ENCODE results near the gene CACUL1.

CACUL1 gene

DNA sequence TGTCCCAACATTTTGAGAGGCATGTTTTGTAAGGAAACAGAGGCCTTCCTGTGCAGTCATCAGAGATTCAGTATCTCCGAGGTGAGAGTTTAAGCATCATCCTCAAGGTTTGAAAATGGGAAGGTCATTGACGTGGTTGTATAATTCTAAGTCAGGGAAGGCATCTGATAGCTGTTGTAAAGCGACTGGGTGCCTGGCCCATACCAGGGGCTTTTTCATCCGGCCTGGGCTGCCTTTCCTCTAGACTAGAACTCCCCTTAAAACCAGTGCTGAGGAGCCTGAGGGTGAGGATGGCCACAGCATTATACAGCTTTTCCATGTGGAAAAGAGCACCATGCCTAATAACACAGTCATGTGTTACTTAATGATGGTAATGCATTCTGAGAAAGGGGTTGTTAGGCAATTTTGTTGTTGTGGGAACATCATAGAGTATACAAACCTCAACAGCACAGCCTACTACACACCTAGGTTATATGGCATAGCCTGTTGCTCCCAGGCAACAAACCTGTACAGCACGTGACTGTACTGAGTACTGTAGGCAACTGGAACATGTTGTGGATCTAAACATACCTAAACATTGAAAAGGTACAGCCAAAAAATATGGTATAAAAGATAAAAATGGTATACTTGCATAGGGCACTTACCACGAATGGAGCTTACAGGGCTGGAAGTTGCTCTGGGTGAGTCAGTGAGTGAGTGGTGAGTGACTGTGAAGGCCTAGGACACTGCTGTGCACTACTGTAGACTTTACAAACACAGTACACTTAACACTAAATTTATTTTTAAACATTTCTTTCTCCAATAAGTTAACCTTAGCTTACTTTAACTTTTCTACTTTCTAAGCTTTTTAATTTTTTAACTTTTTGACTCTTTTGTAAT lies 13.5 kb upstream of the CACUL1 start:
- DNase-seq = no peak

DNA sequence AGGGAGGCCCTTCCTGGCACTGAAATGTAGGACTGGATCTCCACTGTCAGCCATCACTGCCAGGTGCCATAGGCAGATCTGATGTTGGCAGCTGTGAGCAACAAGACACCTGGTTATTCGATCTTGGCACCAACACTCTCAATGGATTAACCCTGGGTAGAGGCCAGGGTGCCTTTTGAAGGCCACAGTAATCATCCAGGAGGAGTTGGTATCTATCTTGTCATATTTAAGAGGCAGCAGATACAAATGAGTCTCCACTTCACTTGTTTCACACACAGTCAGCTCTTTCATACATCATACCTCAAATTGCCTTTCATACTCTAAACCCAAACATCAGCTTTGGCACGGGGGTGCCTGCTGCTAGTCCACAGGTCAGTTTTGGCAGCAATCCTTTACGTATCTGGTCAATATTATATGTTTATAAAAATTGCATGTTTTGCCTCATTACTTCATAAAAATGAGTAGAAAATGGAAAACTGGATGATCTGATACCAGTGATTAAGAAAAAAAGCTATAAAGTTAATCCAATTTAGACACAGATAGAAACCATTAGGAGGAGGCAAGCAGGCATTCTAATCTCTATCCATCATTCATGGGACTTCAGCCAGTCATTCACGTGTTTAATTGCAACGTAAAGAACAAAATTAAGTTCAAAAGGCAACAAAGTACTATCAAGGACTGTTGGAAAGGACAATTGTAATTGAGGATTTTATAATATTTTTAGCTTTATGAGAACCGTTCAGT lies 12.7 kb upstream of the CACUL1 start:
- no peak for DNase-seq

DNA sequence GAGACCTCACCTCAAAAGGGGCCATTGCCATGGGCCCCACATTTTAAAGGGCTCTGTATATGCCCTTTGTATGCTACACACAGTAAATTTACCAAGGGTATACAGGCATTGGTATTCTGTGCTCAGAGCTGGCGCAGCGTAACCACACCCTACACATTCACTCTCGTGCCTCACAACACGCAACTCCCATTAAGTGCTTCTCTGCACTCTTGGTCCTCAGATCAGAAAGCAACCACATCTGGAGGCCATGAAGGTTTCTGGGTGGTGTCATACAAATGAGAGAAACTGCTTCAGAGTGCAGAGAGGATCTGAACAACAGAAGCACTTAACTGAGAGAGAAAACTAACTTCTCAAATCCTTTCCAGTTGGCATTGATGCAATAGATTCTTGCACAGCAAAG lies 9.4 kb upstream of the CACUL1 start:
- no peak for DNase-seq

DNA sequence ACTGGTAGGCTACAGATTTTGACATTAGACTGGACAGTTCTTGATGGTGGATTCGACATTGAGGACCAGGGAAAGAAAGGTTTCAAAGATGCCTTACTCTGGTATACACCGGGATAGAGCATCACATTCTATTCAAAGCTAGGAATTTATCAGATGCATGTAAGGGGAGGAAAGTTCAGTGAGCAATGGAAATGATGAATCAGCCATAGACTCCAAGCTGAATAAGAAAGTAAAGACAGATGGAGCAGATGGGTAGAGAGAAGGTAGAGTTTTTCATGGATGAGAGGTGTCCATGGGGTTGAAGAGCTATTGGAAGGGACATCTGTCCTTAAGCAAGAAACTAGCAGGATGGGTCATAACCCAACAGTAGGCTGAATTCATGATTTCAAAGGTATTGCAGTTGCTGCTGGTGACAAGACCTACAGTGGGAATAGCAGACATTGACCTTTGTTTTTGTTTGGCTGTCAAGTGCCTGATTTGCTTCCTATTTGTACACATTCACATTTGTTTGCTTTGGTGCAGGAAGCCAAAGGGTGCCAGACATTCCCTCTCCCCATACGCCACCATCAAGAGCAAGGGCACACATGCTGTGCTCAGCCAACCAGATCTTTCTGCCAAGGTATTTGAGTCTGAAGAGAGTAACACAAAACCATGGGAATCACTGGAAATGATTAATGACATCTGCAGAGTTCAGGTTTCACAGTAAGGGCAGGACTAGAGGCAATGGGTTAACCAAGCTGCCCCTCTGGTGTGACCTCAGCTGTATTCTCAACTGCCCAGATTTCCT lies 8.6 kb upstream of the CACUL1 start:
- no peak for DNase-seq

DNA sequence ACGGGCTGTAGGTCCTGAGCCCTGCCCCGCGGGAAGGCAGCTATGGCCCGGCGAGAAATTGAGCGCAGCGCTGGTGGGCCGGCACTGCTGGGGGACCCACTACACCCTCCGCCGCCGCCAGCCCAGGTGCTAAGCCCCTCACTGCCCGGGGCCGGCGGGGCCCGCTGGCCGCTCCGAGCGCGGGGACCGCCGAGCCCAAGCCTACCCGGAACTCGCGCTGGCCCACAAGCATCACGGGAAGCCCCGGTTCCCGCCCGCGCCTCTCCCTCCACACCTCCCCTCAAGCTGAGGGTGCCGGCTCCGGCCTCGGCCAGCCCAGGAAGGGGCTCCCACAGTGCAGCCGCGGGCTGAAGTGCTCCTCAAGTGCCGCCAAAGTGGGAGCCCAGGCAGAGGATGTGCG lies 5.5 kb upstream of the CACUL1 start:
- no peak for DNase-seq

DNA sequence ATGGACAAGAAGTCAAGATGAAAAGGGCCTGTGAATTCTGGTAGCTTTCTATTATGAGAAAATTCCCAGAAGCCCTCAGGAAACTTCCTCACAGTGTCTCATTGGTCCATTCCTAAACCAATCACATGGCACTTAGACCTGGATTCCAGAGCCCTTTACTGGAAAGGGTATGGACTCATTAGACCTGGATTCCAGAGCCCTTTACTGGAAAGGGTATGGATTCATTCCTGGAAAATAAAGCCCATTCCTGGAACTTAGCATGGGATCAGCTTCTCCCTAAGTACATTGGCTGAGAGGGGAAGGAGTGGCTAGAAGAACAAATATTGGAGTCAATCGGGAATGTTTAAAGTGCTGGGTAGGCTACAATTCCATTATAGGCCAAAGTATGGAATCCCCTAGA lies 3.7 kb upstream of the CACUL1 start:
- no peak for DNase-seq

DNA sequence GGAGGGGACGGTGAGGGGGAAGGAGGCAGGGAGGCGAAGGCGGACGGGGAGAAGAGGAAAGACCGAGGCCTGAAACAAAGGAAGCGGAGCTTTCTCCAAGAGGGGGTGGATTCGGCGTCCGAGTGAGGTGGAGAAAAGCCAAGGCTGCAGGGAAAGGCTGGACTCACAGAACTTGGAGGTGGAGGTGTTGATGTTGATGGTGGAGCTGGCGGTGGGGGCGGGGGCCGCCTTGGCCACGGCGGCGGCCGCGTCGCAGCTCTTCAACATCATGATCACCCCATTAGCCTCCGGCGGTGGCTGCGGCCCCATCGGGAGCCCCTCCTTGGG lies 578 bp downstream of the CACUL1 start:
- DNase-seq = peak; percentile 40

DNA sequence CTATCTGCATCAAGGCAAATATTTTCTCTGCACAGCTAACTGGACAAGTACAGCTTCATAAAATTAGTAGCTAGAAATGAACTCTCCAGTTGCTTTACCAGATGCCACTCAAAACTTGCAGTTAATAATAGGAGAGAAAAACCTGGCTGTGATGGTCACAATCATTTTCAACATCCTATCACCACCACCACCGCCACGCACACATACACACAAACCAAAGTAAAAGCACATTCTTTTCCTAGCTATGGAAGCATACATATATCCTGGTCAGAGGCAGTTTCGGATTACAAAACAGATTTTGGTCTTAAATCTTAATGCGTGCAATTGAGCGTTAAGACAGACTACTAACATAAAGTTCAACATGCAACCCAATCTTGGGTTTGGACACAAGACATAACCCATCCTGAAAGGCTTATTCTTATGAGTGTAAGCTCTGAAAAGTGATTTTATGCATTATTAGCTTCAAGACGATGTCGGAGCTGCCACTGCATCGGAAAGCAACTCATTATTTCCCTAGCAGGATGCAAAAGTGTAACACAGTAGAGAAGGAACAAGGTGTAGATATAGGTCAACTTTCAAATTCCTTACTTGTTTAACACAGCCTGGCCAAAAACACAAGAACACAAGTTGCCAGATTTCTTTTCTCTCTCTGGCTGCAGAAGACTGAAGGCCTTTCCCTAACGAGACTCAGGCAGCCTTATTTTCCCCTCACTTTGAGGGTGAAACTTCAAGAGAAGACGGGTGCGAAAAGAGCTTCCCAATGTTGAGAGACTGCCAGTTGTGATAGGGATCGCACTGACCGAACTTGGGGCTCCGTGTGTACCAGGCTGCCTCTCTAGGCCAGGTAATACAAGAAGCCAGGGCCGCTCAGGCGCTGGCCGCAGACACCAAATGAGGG lies 1.2 kb downstream of the CACUL1 start:
- peak; percentile 16 for DNase-seq

DNA sequence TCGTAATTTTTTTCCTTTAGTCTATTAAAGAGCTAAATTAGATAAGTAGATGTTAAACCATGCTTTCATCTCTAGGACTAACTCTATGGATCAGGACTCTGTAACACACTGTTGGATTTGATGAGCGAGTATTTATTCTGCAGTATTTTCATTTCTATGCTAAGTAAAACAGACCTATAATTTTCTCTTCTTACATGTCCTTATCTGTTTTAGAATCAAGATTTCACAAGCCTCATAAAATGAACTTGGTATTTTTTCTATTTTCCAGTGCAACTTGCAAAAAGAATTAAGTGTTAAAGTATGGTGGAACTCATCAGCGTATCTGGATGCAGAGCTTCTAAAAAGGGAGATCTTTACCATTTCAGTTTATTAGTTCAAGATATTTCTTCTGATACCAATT lies 2.4 kb downstream of the CACUL1 start:
- DNase-seq = no peak

DNA sequence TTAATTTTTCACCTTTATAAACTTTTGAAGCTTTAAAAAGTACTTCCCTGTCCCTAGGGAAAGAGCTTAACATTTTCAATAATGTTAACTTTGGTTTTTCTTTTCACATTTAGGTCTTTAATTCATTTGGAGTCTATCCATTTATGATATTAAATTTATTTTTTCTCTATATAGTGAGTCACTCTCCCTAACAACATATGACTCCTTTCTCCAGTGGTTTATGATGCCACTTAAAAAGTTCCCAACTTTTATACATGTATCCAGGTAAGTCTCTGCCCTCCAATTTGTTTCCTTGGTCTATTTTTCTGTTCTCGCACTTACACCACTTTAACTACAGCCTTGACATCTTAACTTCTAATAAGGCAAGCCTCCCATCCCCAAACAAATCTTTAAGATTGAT lies 3.5 kb downstream of the CACUL1 start:
- DNase-seq = no peak

DNA sequence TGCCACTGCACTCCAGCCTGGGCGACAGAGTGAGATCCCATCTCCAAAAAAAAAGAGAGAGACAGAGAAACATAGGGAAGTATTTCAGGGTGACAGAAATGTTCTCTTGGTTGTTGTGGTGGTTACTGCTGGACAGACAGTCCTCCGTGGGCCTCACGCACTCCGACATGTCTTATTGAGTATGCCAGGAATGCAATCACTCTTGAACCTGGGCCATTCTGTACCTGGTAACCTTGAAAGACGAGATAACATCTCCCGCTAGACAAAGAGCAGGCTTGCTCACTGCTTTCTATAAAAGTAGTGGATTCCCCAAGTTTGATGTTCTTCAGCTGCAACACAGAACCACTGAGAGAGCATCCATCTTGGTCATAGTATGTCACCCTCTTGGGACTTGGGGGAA lies 6.7 kb downstream of the CACUL1 start:
- no peak for DNase-seq

DNA sequence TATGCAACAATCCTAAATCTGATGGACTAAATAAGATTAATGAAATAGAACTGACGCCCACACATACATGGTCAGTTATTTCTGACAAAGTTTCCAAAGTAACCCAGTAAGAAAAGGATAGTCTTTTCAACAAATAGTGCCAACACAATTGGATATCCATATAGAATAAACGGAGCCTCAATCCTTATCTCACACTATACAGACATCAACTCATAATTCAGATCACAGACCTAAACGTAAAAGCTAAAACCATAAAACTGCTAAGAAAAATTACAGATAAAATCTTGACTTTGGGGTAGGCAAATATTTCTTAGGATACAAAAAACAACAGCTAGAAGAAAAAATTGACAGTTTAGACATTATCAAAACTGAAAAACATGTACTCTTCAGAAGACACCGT lies 8.5 kb downstream of the CACUL1 start:
- DNase-seq = no peak

DNA sequence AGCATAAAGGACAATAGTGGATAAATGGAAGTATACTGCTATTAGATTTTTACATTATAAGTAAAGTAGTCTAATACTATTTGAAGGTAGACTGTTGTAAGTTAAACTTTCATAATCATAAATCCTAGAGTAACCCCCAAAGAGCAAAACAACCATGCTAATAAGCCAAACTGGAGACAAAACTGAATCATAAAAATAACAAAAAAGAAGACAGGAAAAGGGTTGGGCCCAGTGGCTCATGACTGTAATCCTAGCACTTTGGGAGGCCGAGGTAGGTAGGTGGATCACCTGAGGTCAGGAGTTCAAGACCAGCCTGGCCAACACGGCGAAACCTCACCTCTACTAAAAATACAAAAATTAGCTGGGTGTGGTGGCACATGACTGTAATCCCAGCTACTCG lies 9.7 kb downstream of the CACUL1 start:
- DNase-seq = no peak

DNA sequence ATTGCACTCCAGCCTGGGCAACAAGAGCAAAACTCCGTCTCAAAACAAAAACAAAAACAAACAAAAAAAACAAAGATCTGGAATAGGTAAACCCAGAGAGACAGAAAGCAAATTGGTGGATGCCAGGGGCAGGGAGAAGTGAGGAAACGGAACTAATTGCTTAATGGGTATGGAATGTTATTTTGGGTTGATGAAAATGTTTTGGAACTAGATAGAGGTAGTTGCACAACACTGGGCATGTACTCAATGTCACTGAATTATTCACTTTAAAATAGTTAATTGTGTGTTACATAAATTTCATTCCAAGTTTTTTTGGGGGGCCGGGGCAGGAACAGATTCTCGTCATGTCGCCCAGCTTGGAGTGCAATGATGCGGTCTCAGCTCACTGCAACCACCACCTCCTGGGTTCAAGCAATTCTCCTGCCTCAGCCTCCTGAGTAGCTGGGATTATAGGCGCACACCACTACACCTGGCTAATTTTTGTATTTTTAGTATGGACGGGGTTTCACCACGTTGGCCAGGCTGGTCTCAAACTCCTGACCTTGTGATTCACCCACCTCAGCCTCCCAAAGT lies 10.3 kb downstream of the CACUL1 start:
- DNase-seq = peak; percentile 34

DNA sequence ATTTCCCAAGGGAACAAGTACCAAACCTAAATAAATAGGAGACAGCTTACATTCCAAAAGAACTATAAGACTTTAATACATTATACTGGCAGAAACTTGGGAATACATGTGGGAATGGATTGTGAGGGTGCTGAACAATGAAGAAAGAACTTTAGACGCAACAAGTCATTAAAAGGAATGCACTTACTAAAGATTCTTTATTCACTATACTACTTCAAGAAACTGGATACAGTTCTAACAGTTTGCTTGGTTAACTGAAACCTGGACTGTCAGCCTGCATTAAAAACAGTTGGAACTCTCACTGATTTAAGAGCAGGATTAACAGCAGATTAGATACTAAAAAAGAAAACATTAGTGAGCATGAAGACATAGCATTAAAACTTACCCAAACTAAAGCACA lies 12.0 kb downstream of the CACUL1 start:
- DNase-seq = no peak

DNA sequence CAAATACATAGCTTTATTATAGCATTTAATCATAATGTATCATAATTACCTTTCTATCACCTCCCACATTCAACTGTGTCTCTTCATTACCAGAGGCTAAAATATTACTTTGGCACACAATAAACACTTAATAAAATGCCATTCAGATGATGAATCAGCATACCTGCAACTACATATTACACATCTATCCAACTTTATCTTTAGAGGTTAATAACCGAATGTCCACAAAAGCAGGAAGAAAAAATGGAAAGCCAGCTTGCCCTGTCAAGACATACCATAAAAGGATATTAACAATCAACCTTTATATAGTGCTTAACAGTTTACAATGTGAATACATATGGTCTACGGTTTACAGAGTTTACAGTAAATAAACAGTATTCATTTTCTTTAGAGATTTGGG lies 12.7 kb downstream of the CACUL1 start:
- no peak for DNase-seq

DNA sequence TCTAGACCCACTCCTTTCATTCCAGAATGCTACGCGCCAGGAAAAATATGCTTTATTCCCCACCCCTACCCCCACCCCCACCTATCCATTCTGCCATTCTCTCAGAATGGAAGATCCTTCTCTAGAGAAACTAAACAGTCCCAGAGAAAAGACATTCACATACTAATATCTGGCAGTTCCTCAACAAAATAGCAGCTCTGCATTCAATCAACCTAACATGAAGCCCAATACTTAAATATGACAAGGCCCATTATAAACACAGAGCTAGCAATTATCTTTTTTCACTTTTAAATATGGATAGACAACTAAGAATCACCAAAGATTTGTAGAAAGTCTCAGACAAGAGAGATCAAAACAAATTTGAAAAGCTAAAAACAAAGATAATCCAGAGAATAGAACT lies 16.4 kb downstream of the CACUL1 start:
- no peak for DNase-seq

DNA sequence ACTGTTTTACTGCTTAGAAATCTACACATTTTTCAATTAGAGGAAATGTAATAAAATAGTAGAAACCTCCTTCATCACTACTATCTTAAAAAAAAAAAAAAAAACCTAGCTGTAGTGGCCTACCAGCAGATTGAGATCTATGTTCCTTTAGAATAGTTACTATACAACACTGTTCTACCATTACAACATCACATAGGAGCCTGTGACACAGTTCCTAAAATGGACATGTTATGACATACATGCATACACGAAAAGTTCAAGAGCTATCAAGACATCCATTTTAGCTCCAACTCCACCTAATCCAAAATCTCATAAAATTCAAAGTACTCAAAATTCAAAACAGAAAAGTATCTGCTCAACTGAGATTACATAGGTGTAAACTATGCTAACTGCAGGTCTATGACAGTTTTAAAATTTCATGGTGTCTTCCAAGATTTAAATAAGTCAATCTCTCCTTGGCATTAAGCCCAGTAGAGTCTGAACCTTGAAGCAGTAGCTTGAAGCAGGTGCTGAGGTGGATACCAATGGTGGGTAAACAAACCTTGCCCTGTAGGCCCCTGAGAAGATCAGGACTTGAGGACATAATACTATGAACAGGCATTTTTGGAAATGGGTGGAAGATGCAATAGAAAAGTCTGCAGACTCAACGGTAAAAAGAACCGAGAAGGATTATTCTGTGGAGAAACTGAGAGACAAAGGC lies 17.0 kb downstream of the CACUL1 start:
- DNase-seq = peak; percentile 70

DNA sequence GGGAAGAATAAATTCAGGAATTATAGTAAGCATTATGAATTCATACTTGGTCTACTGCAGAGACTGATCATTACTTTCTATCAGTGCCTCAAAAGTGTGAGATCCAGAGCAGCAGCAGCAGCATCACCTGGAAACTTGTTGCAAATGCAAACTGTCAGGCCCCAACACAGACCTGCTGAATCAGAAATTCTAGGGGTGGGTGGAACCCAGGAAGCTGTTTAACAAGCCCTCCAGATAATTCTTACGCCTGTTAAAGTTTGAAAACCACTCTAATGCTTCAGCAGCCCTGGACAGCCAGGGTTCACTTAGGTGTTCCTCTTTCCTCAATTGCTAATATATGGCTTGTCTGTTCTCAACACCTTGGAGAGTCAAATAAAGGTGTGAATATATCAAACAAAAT lies 19.5 kb downstream of the CACUL1 start:
- DNase-seq = no peak

DNA sequence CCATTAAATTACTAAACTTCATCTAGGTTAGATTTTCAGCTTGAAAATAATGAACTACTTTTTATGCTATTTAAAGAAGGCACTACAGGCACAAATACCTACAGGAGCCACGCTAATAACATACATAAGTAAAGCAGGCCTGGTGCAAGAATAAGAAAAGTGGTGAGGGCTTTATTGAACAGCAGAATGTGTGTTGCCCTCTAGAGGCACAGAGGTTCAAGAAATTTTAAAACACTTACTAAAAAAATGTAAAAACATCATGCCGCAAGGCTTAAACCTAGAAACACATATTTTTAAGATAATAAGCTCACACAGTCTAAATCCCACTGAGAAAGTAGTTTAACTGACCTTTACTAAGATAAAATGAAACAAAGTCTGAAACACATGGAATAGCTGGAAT lies 20.3 kb downstream of the CACUL1 start:
- no peak for DNase-seq

Data from inflammatory macrophage treated with lipopolysaccharide for 4 hours (primary cell).